Measurements from ENCODE around the gene PLD1.

GRCh38 chr3:171813278-171813896 lies 3.1 kb upstream of the PLD1 start:
- TF ChIP-seq POLR2A (IDR thresholded peaks at IDR 0.05; ENCODE audit: low read length) (no peak), GATA1 (IDR thresholded peaks at IDR 0.05; ENCODE audit: low read depth, low read length) (no peak)
